ENCODE results near the gene KCNC3.
A peak's percentile ranks its signal among the peaks of the same experiment; 100 is the strongest.

DNA sequence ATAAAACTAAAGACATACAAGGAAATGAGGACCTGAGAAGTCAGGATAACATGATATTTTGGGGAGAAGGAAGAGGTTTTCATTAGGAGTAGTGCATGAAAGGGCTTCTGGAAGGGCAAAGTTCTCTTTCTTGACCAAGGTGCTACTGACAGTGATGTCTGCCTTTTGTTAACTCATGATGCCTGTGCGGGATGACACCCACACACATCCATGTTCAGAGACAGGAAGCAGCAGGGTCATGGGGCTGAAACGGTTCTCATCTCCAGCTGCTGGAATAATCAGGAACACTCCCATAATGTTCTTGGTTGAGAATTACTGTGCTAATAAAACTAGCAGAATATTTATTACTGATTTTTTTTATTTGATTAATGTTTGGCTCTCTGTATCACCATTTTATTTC, 29.1 kb downstream of the KCNC3 start:
- TF ChIP-seq, protein P1, sequence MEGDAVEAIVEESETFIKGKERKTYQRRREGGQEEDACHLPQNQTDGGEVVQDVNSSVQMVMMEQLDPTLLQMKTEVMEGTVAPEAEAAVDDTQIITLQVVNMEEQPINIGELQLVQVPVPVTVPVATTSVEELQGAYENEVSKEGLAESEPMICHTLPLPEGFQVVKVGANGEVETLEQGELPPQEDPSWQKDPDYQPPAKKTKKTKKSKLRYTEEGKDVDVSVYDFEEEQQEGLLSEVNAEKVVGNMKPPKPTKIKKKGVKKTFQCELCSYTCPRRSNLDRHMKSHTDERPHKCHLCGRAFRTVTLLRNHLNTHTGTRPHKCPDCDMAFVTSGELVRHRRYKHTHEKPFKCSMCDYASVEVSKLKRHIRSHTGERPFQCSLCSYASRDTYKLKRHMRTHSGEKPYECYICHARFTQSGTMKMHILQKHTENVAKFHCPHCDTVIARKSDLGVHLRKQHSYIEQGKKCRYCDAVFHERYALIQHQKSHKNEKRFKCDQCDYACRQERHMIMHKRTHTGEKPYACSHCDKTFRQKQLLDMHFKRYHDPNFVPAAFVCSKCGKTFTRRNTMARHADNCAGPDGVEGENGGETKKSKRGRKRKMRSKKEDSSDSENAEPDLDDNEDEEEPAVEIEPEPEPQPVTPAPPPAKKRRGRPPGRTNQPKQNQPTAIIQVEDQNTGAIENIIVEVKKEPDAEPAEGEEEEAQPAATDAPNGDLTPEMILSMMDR (IDR thresholded peaks at IDR 0.05): no peak
- TF ChIP-seq POLR2A (IDR thresholded peaks at IDR 0.05): no peak
- peak in 1 of 3 donors; percentile 10 for TF ChIP-seq POLR2AphosphoS5 (IDR thresholded peaks at IDR 0.05)

Measured in transverse colon (tissue), 4 donors.